ENCODE data around the gene CCL27.
A peak's percentile ranks its signal among the peaks of the same experiment; 100 is the strongest.

The CCL27 gene

GRCh38 chr9:34662526-34663302 lies at the start of gene CCL27:
TSS of gene CCL27 (minus strand) at chr9:34662657. CDS start at chr9:34662633, 24 bp downstream.
- DNase-seq (ENCODE audit: low read depth in 4 of 4, low spot score in 1 of 4) = no peak

DNA sequence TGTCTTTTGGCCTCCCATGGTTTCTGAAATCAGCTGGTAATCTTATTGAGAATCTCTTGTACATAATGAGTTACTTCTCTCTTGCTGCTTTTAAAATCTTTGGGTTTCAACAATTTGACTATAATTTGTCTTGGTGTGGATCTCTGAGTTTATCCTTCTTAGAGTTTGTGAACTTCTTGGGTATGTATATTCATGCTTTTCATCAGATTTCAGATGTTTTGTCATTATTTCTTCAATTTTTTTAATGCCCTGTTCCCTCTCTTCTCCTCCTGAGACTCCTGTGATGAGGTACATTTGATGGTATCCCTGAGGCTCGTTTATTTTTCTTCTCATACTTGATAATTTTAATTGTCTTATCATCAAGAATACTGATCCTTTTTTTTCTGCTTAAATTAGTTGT lies 49.7 kb upstream of the CCL27 start:
- no peak for DNase-seq (ENCODE audit: low read depth in 4 of 4, low spot score in 1 of 4)

- no peak for DNase-seq (ENCODE audit: low read depth in 4 of 4, low spot score in 1 of 4)
These were observed 47.6 kb upstream of the CCL27 start, which contains the start of gene CCL21 for GRCh38 chr9:34710023-34710422. TSS of gene CCL21 (minus strand) at chr9:34710136. CDS start at chr9:34710066, 70 bp downstream.

- DNase-seq (ENCODE audit: low read depth in 4 of 4, low spot score in 1 of 4) = no peak
These were observed 46.9 kb upstream of the CCL27 start for GRCh38 chr9:34709196-34709978.

- DNase-seq (ENCODE audit: low read depth in 4 of 4, low spot score in 1 of 4) = no peak
These were observed 44.7 kb upstream of the CCL27 start for GRCh38 chr9:34707130-34707529.

DNA sequence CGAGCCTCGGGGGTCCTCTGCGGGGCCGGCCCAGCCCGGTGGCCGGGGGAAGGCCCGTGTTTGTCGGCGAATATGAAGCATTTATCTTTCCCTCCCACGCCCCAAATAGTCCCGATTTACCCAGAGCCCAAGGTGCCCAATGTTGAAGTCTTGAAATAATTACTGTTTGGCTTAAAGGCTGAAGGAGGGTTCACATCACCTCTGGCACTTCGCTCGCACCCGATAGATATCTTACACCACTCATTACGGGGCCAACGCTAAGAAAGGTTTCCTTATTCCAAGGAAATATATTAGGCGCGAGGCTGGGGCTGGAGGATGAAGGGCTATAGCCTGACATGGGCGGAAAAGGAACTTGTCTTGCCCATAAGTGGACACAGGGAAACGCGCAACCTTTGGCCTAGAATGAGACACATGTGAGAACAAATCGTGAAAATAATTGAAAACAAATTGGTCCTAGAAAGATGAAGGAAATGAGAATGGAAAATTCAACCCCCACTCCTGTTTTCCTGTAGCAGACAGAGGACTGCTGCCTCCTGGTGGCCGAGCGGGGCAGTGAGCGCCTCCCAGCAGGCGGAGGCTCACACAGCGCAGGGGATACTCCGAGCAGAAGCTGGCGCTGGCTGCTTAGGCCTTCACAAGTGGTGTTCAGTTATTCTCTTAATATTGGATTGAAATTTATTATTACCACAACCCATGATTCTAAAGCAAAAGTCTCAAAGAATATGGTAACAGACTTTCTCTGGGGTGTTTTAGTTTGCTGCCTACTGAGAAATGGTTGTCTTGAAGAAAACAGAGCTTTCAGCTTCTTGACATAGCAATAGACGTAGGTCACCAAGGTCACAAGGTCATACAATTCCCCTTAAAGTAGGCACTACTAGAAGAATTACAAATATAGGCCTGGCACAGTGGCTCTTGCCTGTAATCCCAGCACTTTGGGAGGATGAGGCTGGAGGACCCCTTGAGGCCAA lies 39.6 kb upstream of the CCL27 start:
- DNase-seq (ENCODE audit: low read depth in 4 of 4, low spot score in 1 of 4) = peak; percentile 53 to 79 (median 74)

- DNase-seq (ENCODE audit: low read depth in 4 of 4, low spot score in 1 of 4) = peak; percentile 65 to 70 (median 68)
These were observed 38.7 kb upstream of the CCL27 start for GRCh38 chr9:34701023-34701768.

- DNase-seq (ENCODE audit: low read depth in 4 of 4, low spot score in 1 of 4) = no peak
These were observed 32.4 kb upstream of the CCL27 start for GRCh38 chr9:34694811-34695210.

- DNase-seq (ENCODE audit: low read depth in 4 of 4, low spot score in 1 of 4) = no peak
These were observed 31.1 kb upstream of the CCL27 start for GRCh38 chr9:34693560-34693959.

DNA sequence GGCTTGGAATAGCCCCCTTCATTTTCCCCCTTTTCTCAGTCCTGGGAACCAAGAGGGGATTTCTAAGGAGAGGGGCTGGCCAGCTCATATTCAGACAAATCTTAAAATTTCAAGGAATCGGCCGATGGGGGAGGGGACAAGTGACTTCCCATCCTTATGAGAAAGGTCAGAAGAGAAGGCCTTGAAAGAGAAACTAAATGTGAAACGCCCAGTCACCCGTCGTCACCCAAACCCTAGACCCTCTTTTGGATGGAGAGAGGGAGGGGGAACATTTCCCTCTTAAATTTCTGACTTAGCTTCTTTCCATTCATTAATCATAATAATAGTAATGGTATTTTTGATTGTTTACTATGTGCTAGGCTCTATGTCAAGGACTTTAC lies 29.5 kb upstream of the CCL27 start:
- DNase-seq (ENCODE audit: low read depth in 4 of 4, low spot score in 1 of 4) = no peak

DNA sequence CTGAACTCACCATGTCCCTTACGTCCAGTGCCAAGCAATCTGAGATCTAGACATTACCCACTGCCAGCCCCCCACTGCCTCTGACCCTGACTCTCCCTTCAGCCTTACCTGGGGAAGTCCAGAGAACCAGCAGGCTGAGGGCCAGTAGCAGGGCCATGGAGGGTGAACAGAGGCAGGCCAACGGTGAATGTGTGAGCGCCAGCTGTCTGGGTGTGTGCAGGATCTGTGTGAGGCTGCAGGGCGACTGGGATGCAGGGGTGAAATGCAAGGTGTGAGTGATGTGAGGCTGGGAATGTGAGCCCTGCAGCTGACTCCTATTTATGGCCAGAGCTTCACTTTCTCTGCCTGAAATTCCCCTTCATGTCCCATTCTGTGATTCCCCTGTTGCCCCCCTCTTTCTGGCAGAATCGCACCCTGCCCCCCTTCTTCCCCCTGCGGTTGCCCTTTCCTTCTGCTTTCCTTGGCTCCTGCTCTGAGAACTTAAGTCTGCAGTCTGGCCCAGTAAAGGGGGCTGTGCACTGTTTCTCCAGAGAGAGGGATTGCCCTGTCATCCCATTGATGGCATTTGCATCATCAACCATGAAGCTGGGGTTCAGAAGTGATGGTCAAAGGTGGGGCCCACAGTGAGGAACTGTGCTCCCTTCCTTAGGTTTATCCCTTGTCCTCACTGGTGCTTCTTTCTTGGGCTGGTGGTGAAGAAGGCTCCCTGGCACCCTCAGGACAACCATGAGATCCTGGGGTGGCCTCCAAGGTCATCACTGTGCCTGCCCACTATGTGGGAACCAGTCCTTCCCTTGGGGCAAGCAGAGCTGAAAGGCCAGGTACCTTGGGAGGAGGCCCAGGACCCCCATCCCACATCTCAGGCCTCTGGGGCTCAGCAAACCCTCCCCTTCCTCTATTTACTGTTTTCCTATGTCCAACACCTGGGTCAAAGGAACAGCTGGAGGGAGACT lies 28.8 kb upstream of the CCL27 start, which contains the start of gene CCL19:
Gene CCL19 (minus strand): TSS at position 294 of the 953 bp plus-strand sequence. CDS start 137 bp downstream, at position 157.
- DNase-seq (ENCODE audit: low read depth in 4 of 4, low spot score in 1 of 4) = no peak

- no peak for DNase-seq (ENCODE audit: low read depth in 4 of 4, low spot score in 1 of 4)
These were observed 27.1 kb upstream of the CCL27 start for GRCh38 chr9:34689512-34689911.

DNA sequence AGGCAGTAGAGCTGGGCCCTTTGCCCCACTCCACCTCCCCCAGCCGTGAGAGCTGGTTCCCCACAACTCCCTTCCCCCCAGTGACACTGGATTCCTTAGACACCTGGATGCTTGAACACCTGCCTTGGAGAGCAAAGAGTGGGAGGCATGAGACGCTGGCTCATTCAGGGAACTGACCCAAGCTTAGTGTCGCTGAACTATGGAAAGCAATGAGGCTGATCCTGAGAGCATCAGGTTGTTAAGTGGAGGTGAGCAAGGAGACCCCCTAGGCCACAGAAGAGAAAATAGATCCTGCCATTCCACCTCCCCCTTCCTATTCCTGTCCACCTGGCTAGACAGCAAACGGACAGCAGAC lies 26.6 kb upstream of the CCL27 start:
- no peak for DNase-seq (ENCODE audit: low read depth in 4 of 4, low spot score in 1 of 4)

GRCh38 chr9:34688329-34689115 lies 26.1 kb upstream of the CCL27 start:
- DNase-seq (ENCODE audit: low read depth in 4 of 4, low spot score in 1 of 4) = no peak

- no peak for DNase-seq (ENCODE audit: low read depth in 4 of 4, low spot score in 1 of 4)
These were observed 25.0 kb upstream of the CCL27 start for GRCh38 chr9:34687276-34688030.

DNA sequence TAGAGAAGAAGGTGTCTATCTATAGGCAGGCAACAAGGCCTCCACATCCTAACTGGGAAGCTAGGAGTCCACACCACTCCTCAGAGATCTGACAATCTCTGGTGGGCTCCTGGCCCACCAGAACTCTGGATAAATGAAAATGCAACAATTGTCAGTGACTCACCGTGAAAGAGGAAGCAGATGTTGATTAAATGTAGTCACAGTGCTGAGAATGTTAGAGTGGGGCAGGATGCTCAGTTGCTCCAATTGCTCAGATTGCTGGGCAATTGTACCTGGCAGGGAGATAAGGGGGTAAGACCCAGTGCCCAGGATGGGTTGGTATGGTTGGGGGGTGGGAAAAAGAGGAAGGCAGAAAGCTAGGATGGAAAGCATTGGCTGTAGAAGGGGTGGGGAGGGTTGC lies 24.3 kb upstream of the CCL27 start:
- no peak for DNase-seq (ENCODE audit: low read depth in 4 of 4, low spot score in 1 of 4)

GRCh38 chr9:34686231-34686630 lies 23.8 kb upstream of the CCL27 start:
- DNase-seq (ENCODE audit: low read depth in 4 of 4, low spot score in 1 of 4) = no peak

DNA sequence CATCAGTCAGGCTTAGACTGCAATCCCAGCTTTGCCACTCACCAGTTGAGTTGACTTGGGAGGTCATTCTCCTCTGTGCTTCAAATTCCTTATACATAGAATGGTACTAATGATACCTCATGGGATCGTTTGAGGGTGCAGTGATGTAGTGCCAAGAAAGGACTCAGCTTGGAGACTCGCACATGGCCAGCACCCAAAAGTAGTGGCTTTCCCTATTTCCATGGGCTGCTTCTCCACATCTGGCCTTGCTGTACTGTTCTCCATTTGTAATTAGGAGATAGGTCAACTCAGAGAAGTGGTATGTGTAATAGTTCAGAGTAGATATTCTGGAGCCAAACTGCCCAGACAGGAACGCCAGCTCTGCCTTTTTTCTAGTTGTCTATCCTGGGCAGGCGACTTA lies 23.1 kb upstream of the CCL27 start:
- DNase-seq (ENCODE audit: low read depth in 4 of 4, low spot score in 1 of 4) = no peak

All from stimulated activated CD4-positive, alpha-beta T cell treated with anti-CD3 and anti-CD28 coated beads, Interleukin-1b, Interleukin-23, amount 100 ng/mL, for 24 hours (primary cell).